Breast epithelium (tissue), 4 donors: ENCODE results near the gene NOC3L. TPM values are rescaled to one million over a fixed set of nuclear protein-coding genes. Genes with fewer than 3 reads are reported as not detected.

Experiments
- DNase-seq, 2 donors: peaks; one replicate each; pipeline ENCODE4 v3.0.0-alpha.2; 2019; ENCODE audit warnings: low spot score in 2 of 2
- H3K27ac ChIP-seq, 2 donors: fragments of 200-600 bp; sonication (generic) in 1 of 2; one replicate each; pipeline ENCODE4 v1.5.1; 2016 to 2019; ENCODE audit warnings: mild to moderate bottlenecking in 1 of 2
- H3K27me3 ChIP-seq, 2 donors: fragments of 200-600 bp; sonication (generic) in 1 of 2; one replicate each; pipeline versions ENCODE4 v1.5.1 to v1.6.0; 2017 to 2019; ENCODE audit warnings: control low read depth in 1 of 2, mild to moderate bottlenecking in 1 of 2
- H3K36me3 ChIP-seq: fragments of 200-600 bp; one replicate; pipeline ENCODE4 v1.5.1; 2019
- H3K4me1 ChIP-seq, 2 donors: fragments of 200-600 bp; sonication (generic); one replicate each; pipeline ENCODE4 v1.5.1; 2016 to 2019; ENCODE audit warnings: control low read depth in 1 of 2
- H3K4me3 ChIP-seq, 3 donors: fragments of 200-600 bp; sonication (generic); 1 replicate in 2 of 3; 2 replicates in 1 of 3; pipeline ENCODE4 v1.5.1; 2016 to 2019; ENCODE audit warnings: mild to moderate bottlenecking in 3 of 3, moderate library complexity in 2 of 3
- H3K9me3 ChIP-seq, 2 donors: fragments of 200-600 bp; sonication (generic) in 1 of 2; one replicate each; pipeline ENCODE4 v1.5.1; 2016 to 2019; ENCODE audit warnings: control low read depth in 1 of 2
- CTCF ChIP-seq, 3 donors: fragments of 450-650 bp; IDR thresholded peaks; one replicate each; pipeline ENCODE4 v1.5.1; 2016 to 2017; ENCODE audit warnings: antibody characterized with exemption in 3 of 3, mild to moderate bottlenecking in 3 of 3, moderate library complexity in 3 of 3
- POLR2A ChIP-seq: fragments of 450-650 bp; IDR thresholded peaks from one replicate; pipeline ENCODE4 v1.6.1; 2016; ENCODE audit warnings: antibody characterized with exemption, mild to moderate bottlenecking, moderate library complexity
- POLR2AphosphoS5 ChIP-seq, 3 donors: sonication (generic); formaldehyde crosslinking; IDR thresholded peaks; one replicate each; pipeline ENCODE4 v1.6.1; 2017; ENCODE audit warnings: antibody characterized with exemption in 3 of 3
- intact Hi-C: fragments of 100-400 bp; cut with DNase I; formaldehyde crosslinking; loops from one replicate; pipeline ENCODE4 v1.15.1; 2023; ENCODE audit warnings: low total_unique reads
- total RNA-seq, 3 donors: library from RNA; depleted of rRNA; stranded (reverse); fragments of >200 nt; gene quantifications; one replicate each; pipeline ENCODE4 v1.1.0, GENCODE V29; 2016

NOC3L gene
- total RNA-seq, 3 donors from 2014 or later = 14.9 to 26.2 (median 25.6) TPM

DNA sequence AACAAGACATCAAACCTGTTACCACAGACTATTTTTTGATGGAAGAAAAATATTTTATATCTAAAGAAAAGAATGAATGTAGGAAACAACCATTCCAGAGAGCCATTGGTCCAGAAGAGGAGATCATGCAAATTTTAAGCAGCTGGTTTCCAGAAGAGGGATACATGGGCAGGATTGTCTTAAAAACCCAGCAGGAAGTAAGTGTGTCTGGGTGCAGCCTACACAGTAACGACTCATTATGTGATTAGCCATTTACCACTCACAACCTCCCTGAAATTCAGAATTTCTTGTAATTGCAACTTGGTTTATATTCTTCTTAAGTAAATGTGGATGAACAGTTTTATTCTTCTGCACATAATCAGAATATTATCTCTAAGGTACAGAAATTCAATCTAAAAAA is 46.2 kb downstream of the NOC3L start:
- Histone ChIP-seq H3K4me1 (no peaks in the 10 kb centered on the region), H3K27me3 (no peaks in the 10 kb centered on the region), H3K36me3 (no peaks in the 10 kb centered on the region), H3K9me3 (no peaks in the 10 kb centered on the region), H3K27ac (no peak overlapping the region), H3K4me3 (no peak overlapping the region)
- intact Hi-C loops = loop anchor here (10.0 kb wide), 1 partner anchor 402 kb away; no protein-coding TSS in a partner anchor
- TF ChIP-seq POLR2AphosphoS5 (IDR thresholded peaks at IDR 0.05) = no peak
- no peak for TF ChIP-seq CTCF (IDR thresholded peaks at IDR 0.05)
- TF ChIP-seq POLR2A = no peak
- no peak for DNase-seq

GRCh38 chr10:94315975-94316464 is 46.7 kb downstream of the NOC3L start:
- intact Hi-C loops = loop anchor here (10.0 kb wide), 1 partner anchor 401 kb away; no protein-coding TSS in a partner anchor
- Histone ChIP-seq H3K4me3 (no peak overlapping the region), H3K27ac (no peak overlapping the region), H3K36me3 (no peaks in the 10 kb centered on the region), H3K4me1 (no peaks in the 10 kb centered on the region), H3K9me3 (no peaks in the 10 kb centered on the region), H3K27me3 (no peaks in the 10 kb centered on the region)
- TF ChIP-seq POLR2A (no peak), POLR2AphosphoS5 (IDR thresholded peaks at IDR 0.05) (no peak), CTCF (IDR thresholded peaks at IDR 0.05) (no peak)
- DNase-seq = no peak

DNA sequence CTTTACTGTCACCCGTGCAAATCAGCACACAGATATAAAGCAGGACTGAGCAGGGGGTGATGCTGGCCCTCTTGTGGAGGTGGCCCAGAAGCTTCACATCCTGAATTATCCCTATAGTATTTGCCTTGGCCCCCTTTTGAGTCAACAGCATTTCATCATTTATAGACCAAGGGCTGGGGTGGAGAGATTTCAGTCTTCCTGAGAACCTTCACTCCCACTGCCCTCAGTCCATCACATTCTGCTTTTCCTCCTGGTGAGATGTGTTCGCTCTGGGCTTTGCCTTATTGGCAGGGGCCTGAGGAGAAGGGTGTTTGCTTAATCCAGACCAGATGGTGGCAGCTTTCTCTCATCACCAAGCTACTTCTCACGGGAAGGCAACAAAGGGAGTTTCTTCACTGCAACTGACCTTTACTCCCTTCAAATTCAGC is 47.7 kb downstream of the NOC3L start:
- H3K4me1 ChIP-seq = no peaks in the 10 kb centered on the region
- intact Hi-C loops = loop anchor here (10.0 kb wide), 1 partner anchor 400 kb away; no protein-coding TSS in a partner anchor
- no peak overlapping the region for H3K4me3 ChIP-seq
- H3K27me3 ChIP-seq = no peaks in the 10 kb centered on the region
- no peak for DNase-seq
- H3K9me3 ChIP-seq = no peaks in the 10 kb centered on the region
- TF ChIP-seq CTCF (IDR thresholded peaks at IDR 0.05) (no peak), POLR2A (no peak), POLR2AphosphoS5 (IDR thresholded peaks at IDR 0.05) (no peak)
- H3K36me3 ChIP-seq = no peaks in the 10 kb centered on the region
- no peak overlapping the region for H3K27ac ChIP-seq

GRCh38 chr10:94310369-94310768 is 52.4 kb downstream of the NOC3L start:
- Histone ChIP-seq H3K4me3 (no peak overlapping the region), H3K4me1 (no peaks in the 10 kb centered on the region), H3K9me3 (no peaks in the 10 kb centered on the region), H3K36me3 (no peaks in the 10 kb centered on the region), H3K27ac (no peak overlapping the region), H3K27me3 (no peaks in the 10 kb centered on the region)
- intact Hi-C loops = loop anchor here (10.0 kb wide), 1 partner anchor 396 kb away; no protein-coding TSS in a partner anchor
- TF ChIP-seq POLR2AphosphoS5 (IDR thresholded peaks at IDR 0.05) = no peak
- TF ChIP-seq POLR2A = no peak
- DNase-seq = no peak

- DNase-seq = no peak
- Histone ChIP-seq H3K4me1 (no peaks in the 10 kb centered on the region), H3K27ac (no peak overlapping the region), H3K27me3 (no peaks in the 10 kb centered on the region), H3K36me3 (no peaks in the 10 kb centered on the region), H3K4me3 (no peak overlapping the region), H3K9me3 (no peaks in the 10 kb centered on the region)
- no peak for TF ChIP-seq POLR2A
- TF ChIP-seq POLR2AphosphoS5 (IDR thresholded peaks at IDR 0.05) = no peak
- no peak for TF ChIP-seq CTCF (IDR thresholded peaks at IDR 0.05)
- intact Hi-C loops = no loop called here
Measured at GRCh38 chr10:94308866-94309265, 53.9 kb downstream of the NOC3L start.
